Measurements from ENCODE around the gene HAPSTR1.
"Not testable (repeated sequence)": the region's sequence is repeated elsewhere in the genome, so short reads cannot be mapped to it uniquely, and the experiment has no call there.

HAPSTR1 gene

DNA sequence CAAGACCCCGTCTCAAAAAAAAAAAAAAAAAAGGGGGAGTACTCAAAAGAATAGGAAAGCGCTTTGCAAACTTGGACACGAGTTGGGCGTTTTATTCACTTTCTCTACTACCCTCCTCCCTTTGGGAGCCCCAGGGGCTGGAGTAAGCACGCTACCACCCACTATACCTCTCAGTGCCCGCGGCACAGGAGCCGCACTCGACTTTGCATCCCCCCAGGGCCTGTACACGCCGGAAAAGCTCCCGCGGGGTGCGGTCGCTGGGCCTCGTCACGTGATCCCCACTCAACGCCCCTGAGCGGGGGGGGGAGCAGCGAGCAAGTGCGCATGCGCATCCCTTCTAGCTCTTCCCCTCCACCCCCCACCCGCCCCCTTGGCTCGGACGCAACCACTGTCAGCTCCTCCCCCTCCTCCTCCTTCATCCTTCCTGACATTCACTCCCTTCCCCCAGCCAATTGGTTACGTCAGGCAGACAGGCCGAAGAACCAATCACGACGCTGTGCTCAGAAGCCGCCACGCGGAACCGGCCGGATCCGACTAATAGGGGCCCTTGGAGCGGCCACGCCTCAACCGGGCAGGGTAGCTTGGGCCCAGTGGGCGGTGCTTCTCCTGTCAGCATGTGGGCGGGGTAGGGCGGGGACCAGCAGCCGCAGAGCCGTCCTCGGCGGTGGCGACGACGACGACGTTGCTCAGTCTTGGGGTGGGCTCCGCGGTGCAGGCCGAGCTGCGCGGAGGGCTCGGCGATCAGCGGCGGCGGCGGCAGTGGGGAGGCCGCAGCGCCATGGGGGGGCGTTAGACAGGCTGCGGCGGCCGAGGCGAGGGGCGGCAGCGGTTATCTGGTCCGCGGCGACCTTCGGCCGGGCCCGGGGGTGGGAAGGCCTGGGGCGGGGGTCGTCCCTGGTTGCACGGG, at the start of gene HAPSTR1:
Gene HAPSTR1, plus strand, starts transcription at position 685 of the 907 bp plus-strand sequence. CDS start 401 bp downstream, outside the sequence.
- H3K4me3 ChIP-seq (ENCODE audit: low read length): peak within 1 kb of the TSS; percentile 86
- TF ChIP-seq ZNF274 (IDR thresholded peaks at IDR 0.05; ENCODE audit: low read depth, low read length): no peak

DNA sequence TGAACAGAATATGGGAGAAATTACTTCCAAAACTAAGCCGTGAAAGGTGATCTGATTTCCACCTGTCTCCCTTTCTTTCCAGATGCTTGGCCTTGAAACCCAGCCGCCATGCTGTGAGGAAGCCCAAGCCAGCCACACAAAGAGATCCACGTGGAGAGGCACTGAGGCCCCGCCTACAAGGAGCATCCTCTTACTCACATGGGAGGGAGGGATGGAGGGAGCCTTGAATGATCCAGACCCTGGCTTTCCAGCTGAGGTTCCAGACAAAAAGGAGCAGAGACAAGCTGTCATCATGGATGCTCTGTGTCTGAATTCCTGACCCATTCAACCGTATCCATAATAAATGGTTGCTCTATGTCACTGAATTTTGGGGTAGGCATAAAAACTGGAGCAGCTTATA, 48.9 kb upstream of the HAPSTR1 start:
- TF ChIP-seq ZNF274 (IDR thresholded peaks at IDR 0.05; ENCODE audit: low read depth, low read length): no peak
- H3K4me3 ChIP-seq (ENCODE audit: low read length): no peak overlapping the region

- no peak overlapping the region for H3K4me3 ChIP-seq (ENCODE audit: low read length)
- no peak for TF ChIP-seq ZNF274 (IDR thresholded peaks at IDR 0.05; ENCODE audit: low read depth, low read length)
Observed at GRCh38 chr16:9042964-9043680, 48.3 kb upstream of the HAPSTR1 start.

DNA sequence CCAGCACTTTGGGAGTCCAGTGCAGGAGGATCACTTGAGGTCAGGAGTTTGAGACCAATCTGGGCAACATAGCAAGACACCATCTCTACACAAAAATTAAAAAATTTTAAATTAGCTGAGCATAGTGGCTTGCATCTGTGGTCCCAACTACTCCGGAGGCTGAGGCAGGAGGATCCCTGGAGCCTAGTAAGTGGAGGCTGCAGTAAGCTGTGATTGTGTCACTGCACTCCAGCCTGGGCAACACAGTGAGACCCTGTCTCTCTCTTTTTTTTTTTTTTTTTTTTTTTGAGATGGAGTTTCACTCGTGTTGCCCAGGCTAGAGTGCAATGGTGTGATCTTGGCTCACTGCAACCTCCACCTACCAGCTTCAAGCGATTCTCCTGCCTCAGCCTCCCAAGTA, 45.9 kb upstream of the HAPSTR1 start:
- H3K4me3 ChIP-seq (ENCODE audit: low read length): not testable (repeated sequence)

GRCh38 chr16:9046667-9047055, 44.8 kb upstream of the HAPSTR1 start:
- TF ChIP-seq ZNF274 (IDR thresholded peaks at IDR 0.05; ENCODE audit: low read depth, low read length): no peak
- no peak overlapping the region for H3K4me3 ChIP-seq (ENCODE audit: low read length)

DNA sequence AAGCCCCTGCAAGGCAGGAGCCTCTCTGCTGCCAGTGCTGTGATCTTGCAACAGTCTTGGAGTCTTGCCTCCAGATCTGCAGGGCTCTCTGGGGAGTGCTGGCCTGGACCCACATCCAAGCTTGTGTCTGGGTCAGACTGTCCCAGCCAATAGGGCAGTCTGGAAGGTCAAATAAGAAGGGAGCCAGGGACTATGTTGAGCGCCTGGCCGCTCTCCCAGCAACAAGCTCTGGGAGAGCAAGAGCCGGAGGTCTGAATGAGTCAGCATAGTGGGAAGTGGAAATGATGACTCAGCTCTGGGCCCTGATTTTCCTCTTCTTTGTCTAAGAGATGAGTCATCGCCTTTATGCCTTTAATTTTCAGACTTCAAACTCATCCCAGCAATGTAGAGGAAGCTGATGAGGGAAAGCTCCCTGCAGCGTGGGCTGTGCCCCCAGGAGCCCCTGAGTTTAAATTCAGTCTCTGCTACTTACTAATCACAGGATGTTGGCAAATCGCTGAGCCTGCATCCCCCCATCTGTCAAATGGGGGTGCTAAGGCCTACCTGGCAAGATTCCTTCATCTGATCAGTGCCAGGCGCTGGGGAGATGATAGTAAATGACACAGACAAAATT, 43.6 kb upstream of the HAPSTR1 start:
- H3K4me3 ChIP-seq (ENCODE audit: low read length): no peak overlapping the region
- no peak for TF ChIP-seq ZNF274 (IDR thresholded peaks at IDR 0.05; ENCODE audit: low read depth, low read length)

- no peak overlapping the region for H3K4me3 ChIP-seq (ENCODE audit: low read length)
- no peak for TF ChIP-seq ZNF274 (IDR thresholded peaks at IDR 0.05; ENCODE audit: low read depth, low read length)
Observed at GRCh38 chr16:9048302-9048700, 43.1 kb upstream of the HAPSTR1 start.

- no peak for TF ChIP-seq ZNF274 (IDR thresholded peaks at IDR 0.05; ENCODE audit: low read depth, low read length)
- H3K4me3 ChIP-seq (ENCODE audit: low read length): no peak overlapping the region
Observed at GRCh38 chr16:9049241-9049640, 42.2 kb upstream of the HAPSTR1 start.

DNA sequence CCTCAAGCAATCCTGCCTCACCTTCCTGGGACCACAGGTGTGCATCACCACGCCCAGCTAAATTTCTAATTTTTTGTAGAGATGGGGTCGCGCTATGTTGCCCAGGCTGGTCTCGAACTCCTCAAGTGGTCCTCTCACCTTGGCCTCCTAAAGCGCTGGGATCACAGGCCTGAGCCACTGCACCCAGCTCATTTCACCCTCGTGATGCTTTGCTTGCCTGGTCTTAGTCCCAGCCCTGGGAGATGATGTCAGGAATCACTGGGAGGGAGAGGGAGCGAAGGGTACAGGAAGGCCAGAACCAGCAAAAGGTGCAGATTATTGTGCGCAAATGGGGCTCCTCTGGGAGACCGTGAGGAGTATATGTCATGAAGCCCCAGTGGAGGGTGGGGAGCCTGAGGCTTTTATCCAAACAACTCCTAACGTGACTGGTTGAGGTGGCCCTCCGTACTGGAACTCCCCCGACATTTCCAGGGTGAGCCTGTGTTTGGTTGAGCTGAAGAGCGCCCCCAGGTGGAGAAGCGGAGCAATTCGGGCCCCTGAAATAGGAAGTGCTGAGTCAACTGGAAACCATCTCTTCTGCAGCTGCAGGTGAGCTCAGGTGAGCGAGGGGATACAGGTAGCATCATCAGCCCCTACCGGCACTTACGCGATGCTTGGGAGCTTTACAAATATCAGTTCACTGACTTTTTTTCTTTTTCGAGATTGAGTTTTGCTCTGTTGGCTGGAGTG, 41.2 kb upstream of the HAPSTR1 start:
- no peak overlapping the region for H3K4me3 ChIP-seq (ENCODE audit: low read length)
- TF ChIP-seq ZNF274 (IDR thresholded peaks at IDR 0.05; ENCODE audit: low read depth, low read length): no peak

GRCh38 chr16:9053006-9053601, 38.3 kb upstream of the HAPSTR1 start:
- no peak for TF ChIP-seq ZNF274 (IDR thresholded peaks at IDR 0.05; ENCODE audit: low read depth, low read length)
- no peak overlapping the region for H3K4me3 ChIP-seq (ENCODE audit: low read length)

GRCh38 chr16:9054460-9054859, 37.0 kb upstream of the HAPSTR1 start:
- no peak for TF ChIP-seq ZNF274 (IDR thresholded peaks at IDR 0.05; ENCODE audit: low read depth, low read length)
- H3K4me3 ChIP-seq (ENCODE audit: low read length): no peak overlapping the region

GRCh38 chr16:9055115-9055514, 36.3 kb upstream of the HAPSTR1 start:
- TF ChIP-seq ZNF274 (IDR thresholded peaks at IDR 0.05; ENCODE audit: low read depth, low read length): no peak
- H3K4me3 ChIP-seq (ENCODE audit: low read length): no peak overlapping the region

GRCh38 chr16:9055661-9056060, 35.8 kb upstream of the HAPSTR1 start:
- no peak for TF ChIP-seq ZNF274 (IDR thresholded peaks at IDR 0.05; ENCODE audit: low read depth, low read length)
- H3K4me3 ChIP-seq (ENCODE audit: low read length): no peak overlapping the region

DNA sequence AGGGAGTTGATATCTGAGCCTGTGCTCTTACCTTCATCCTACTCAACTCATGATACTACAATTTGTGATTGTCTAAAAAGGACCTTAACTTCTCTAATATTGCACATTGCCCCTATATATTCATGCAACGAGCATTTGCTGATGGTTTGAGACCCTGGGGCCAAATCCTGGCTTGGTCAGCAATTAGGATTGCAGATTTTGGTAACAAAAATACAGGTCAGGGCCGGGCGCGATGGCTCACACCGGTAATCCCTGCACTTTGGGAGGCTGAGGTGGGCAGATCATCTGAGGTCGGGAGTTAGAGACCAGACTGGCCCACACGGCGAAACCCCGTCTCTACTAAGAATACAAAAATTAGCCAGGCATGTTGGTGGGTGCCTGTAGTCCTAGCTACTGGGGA, 35.4 kb upstream of the HAPSTR1 start:
- no peak overlapping the region for H3K4me3 ChIP-seq (ENCODE audit: low read length)
- TF ChIP-seq ZNF274 (IDR thresholded peaks at IDR 0.05; ENCODE audit: low read depth, low read length): no peak

Data from GM08714 (cell line).